Adrenal gland (tissue), 12 donors: ENCODE results near the gene CAMSAP1. TPM values are rescaled to one million over a fixed set of nuclear protein-coding genes. Genes with fewer than 3 reads are reported as not detected.

ENCODE experiments used
- DNase-seq, 7 donors: peaks; one replicate each; pipeline ENCODE4 v3.0.0-alpha.2; 2019 to 2020
- H3K27ac ChIP-seq, 5 donors: fragments of 200-600 bp; sonication (generic) in 4 of 5; 1 replicate in 3 of 5; 2 replicates in 2 of 5; pipeline versions ENCODE4 v1.5.1 to v1.8.0; 2016 to 2020; ENCODE audit warnings: mild to moderate bottlenecking in 1 of 5
- H3K27me3 ChIP-seq: fragments of 200-600 bp; 2 replicates; pipeline ENCODE4 v1.8.0; 2021
- H3K36me3 ChIP-seq, 2 donors: fragments of 200-600 bp; replicated peaks in 1 of 2; 1 replicate in 1 of 2; 2 replicates in 1 of 2; pipeline versions ENCODE4 v1.5.1 to v1.8.0; 2018 to 2022
- H3K4me1 ChIP-seq, 2 donors: fragments of 200-600 bp; replicated peaks in 1 of 2; 1 replicate in 1 of 2; 2 replicates in 1 of 2; pipeline versions ENCODE4 v1.5.1 to v1.8.0; 2018 to 2021
- H3K4me3 ChIP-seq, 4 donors: fragments of 200-600 bp; sonication (generic) in 3 of 4; one replicate each; pipeline ENCODE4 v1.5.1; 2016 to 2018
- H3K9me3 ChIP-seq, 3 donors: fragments of 200-600 bp; sonication (generic) in 1 of 3; replicated peaks in 1 of 3; 1 replicate in 2 of 3; 2 replicates in 1 of 3; pipeline versions ENCODE4 v1.5.1 to v1.8.0; 2016 to 2021
- CTCF ChIP-seq, 6 experiments: fragments of 450-650 bp in 4 of 6; fragments of 200-600 bp in 2 of 6; sonication (generic) in 1 of 6; IDR thresholded peaks; 1 replicate in 5 of 6; 2 replicates in 1 of 6; pipeline versions ENCODE4 v1.5.1 to v1.8.0; 2016 to 2021; ENCODE audit warnings: antibody characterized with exemption in 6 of 6, mild to moderate bottlenecking in 2 of 6, moderate library complexity in 1 of 6
- POLR2A ChIP-seq, 2 donors: fragments of 450-650 bp; IDR thresholded peaks; one replicate each; pipeline ENCODE4 v1.6.1; 2017; ENCODE audit warnings: antibody characterized with exemption in 2 of 2, mild to moderate bottlenecking in 2 of 2, moderate library complexity in 1 of 2
- WGBS, 4 donors: extraction: QIAGEN DNeasy Blood & Tissue Kit in 2 of 4; methylation state at CpG; one replicate each; pipeline versions ENCODE4 v1.1.5 to v1.1.7; 2013 to 2017; 5-methylcytosine and 5-hydroxymethylcytosine counted together
- intact Hi-C, 2 donors: fragments of 100-400 bp; cut with DNase I; formaldehyde crosslinking; loops; one replicate each; pipeline versions ENCODE4 v1.14.1 to v1.15.0; 2022 to 2023
- polyA plus RNA-seq, 3 donors: library from polyadenylated mRNA; stranded (reverse); fragments of 200-250 nt in 2 of 3; fragments of 350-450 nt in 1 of 3; fragmentation: Illumina TruSeq in 1 of 3; extraction: RNeasy Lipid Tissue Mini Kit (QIAGEN cat#74804) in 1 of 3; gene quantifications; one replicate each; pipeline ENCODE4 v1.2.3, GENCODE V29; 2013 to 2014
- total RNA-seq, 9 donors: library from RNA; depleted of rRNA in 4 of 9; stranded (reverse); fragments of >200 nt in 4 of 9; fragments of 120-200 nt in 1 of 9; fragmentation: NEBNext Ultra II Directional in 1 of 9; extraction: Animal tissue kit (Norgen Biotek cat#: 25700) in 1 of 9; gene quantifications; one replicate each; pipeline versions ENCODE4 v1.1.0 to v1.2.4, GENCODE V29; 2013 to 2023
- donor health status: healthy with polysubstance abuse.
- donor health status: Bipolar disorder and iron deficiency.
- donor health status: DM: yes; HTN: yes; CAD: no.
- donor health status: DM: no; HTN: no; CAD: no.
- donor health status: DM: no; HTN: no; CAD: no.
- donor health status: DM: yes; HTN: yes; CAD: no.

CAMSAP1 gene
- total and polyA plus RNA-seq, 12 donors: 4.6 to 108 (median 27.0) TPM

DNA sequence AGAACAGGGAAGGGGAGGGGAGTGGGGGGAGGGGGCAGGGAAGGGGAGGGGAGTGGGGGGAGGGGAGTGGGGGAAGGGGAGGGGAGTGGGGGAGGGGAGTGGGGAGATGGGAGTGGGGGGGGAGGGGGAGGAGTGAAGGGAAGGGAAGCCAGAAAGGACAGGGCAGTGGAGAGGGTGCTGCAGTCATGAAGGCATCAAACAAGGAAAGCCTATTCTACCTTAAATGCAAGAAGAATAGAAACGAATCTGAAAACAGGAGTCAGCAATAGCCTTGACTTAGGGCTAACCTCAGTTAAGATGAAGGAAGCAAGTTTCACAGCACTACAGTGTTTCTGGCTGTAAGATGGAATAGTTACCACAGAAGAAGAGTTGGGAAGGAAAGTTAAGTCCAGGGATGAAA is 59.5 kb downstream of the CAMSAP1 start:
- H3K4me3 ChIP-seq: no peak overlapping the region
- WGBS, 4 donors: 9 to 28% (median 17%) methylated on average over 1 of the region's 1 CpG
- intact Hi-C loops: no loop called here
- H3K27ac ChIP-seq: no peak overlapping the region
- TF ChIP-seq CTCF (IDR thresholded peaks at IDR 0.05) (no peak), POLR2A (IDR thresholded peaks at IDR 0.05) (no peak)
- no peaks in the 10 kb centered on the region for H3K27me3 ChIP-seq
- no peak for DNase-seq
- no peaks in the 10 kb centered on the region for H3K4me1 ChIP-seq
- peaks cover 0 to 9% of the 10 kb centered on the region in 2 donors for H3K36me3 ChIP-seq
- no peaks in the 10 kb centered on the region for H3K9me3 ChIP-seq

GRCh38 chr9:135840539-135840938 is 66.8 kb downstream of the CAMSAP1 start:
- TF ChIP-seq POLR2A (IDR thresholded peaks at IDR 0.05) (no peak), CTCF (IDR thresholded peaks at IDR 0.05) (no peak)
- intact Hi-C loops: no loop called here

DNA sequence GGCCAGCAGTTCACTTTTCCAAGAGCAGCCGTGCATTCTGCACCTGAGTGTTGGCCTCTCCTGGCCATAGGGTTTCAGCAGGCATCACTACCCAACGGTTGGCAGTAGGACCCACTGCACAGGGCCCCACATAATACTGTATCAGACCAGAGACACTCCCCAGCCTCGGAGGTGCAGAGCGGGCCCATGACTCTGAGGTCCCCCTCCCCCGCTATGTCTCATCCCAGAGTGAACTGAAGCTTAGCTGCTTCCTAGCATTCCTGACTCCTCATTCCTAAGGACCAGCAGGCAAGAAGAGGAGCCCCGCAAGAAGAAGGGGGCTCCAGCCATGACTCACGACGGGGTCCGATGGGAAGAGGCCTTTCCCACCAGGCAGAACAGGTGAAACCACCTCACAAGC is 67.2 kb downstream of the CAMSAP1 start:
- H3K36me3 ChIP-seq: no peaks in the 10 kb centered on the region
- 97 to 100% (median 98%) methylated on average over 5 to 9 of the region's 9 CpGs for WGBS, 4 donors
- no peaks in the 10 kb centered on the region for H3K27me3 ChIP-seq
- no peak overlapping the region for H3K27ac ChIP-seq
- TF ChIP-seq POLR2A (IDR thresholded peaks at IDR 0.05) (no peak), CTCF (IDR thresholded peaks at IDR 0.05) (no peak)
- H3K4me1 ChIP-seq: no peaks in the 10 kb centered on the region
- H3K9me3 ChIP-seq: no peaks in the 10 kb centered on the region
- intact Hi-C loops: no loop called here
- DNase-seq: no peak
- no peak overlapping the region for H3K4me3 ChIP-seq

More at GRCh38 chr9:135840539-135840938, 66.8 kb downstream of the CAMSAP1 start:
- Histone ChIP-seq H3K27ac (no peak overlapping the region), H3K36me3 (no peaks in the 10 kb centered on the region), H3K27me3 (no peaks in the 10 kb centered on the region), H3K4me1 (no peaks in the 10 kb centered on the region), H3K9me3 (no peaks in the 10 kb centered on the region), H3K4me3 (no peak overlapping the region)
- DNase-seq: no peak
- WGBS, 4 donors: 90 to 96% (median 95%) methylated on average over 7 of the region's 7 CpGs

DNA sequence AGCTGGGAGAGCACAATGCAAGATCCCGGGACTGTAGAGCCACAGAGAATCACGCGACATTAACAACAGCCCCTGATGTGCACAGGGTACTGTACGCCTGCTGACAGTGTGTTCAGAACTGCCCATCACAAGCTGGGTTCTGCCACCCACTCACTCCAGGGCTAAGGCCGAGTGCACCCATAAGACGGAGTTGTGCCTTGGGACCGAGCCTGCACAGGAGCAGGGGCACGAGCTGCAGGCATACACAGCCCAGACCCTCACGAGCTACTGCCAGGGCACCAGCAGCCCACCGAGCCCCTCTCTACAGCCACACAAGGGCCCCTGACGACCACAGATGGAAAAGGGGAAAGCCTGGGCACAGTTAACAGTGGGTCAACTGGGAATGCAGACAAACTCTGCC is 67.8 kb downstream of the CAMSAP1 start:
- no peak for DNase-seq
- WGBS, 4 donors: 94 to 98% (median 97%) methylated on average over 9 to 11 of the region's 11 CpGs
- Histone ChIP-seq H3K9me3 (no peaks in the 10 kb centered on the region), H3K4me3 (no peak overlapping the region), H3K4me1 (no peaks in the 10 kb centered on the region), H3K27ac (no peak overlapping the region), H3K36me3 (no peaks in the 10 kb centered on the region), H3K27me3 (no peaks in the 10 kb centered on the region)
- TF ChIP-seq CTCF (IDR thresholded peaks at IDR 0.05) (no peak), POLR2A (IDR thresholded peaks at IDR 0.05) (no peak)
- intact Hi-C loops: no loop called here
